ENCODE data around the gene ZNF775. TPM values are rescaled to one million over a fixed set of nuclear protein-coding genes. Genes with fewer than 3 reads are reported as not detected.

ZNF775 gene
- total and polyA plus RNA-seq, 2 of the 13 experiments (the other 11 are each of a cell fraction or from before 2014, with no cell fraction given): 3.1 to 3.2 TPM

DNA sequence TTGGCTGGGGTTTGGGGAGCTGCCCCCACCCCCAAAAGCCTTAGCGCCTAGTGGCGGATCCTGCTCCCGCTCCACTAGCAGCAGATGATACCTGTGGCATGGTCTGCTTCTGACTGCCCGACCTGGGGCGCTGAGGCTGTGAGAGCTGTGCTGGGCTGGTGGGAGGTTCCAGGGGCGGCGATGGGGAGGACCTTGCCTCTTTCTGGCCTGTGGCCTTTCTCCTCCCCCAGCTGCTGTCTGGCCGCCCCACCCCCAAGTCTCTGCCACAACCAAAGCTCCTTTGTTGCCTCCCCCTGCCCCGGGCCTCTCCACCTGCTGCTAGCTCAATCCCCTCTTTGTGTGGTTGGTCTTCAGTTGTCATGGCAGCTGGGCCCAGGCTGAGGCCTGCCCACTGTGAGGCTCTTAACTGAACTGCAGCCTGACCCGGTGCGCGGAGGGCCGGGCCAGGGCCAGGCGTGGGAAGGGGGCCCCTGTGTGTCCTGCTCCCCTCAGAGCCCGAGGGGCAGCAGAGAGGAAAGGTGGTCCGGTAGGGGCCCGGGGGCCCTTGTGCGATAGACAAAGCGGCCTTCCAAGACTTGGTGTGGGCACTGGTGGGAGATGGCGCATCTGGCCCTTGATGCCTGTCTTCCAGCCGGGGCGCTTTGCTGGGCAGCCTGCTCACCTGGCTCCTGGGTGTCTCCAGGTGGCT, 4.7 kb downstream of the ZNF775 start (continued):
- 0 out of 2 replicates have a peak, but pooled peaks have one; percentile 31 for TF ChIP-seq AKNA (CRISPR knock-in tag; IDR thresholded peaks at IDR 0.05; ENCODE audit: borderline replicate concordance)
- peak; percentile 87 for TF ChIP-seq RFX3 (CRISPR knock-in tag; IDR thresholded peaks at IDR 0.05)
- 0 out of 2 replicates have a peak, but pooled peaks have one; percentile 38 for TF ChIP-seq BRCA1 (CRISPR knock-in tag; IDR thresholded peaks at IDR 0.05)
- TF ChIP-seq GATAD2A (CRISPR knock-in tag; IDR thresholded peaks at IDR 0.05): peak; percentile 64
- peak; percentile 58 for TF ChIP-seq ASH2L (IDR thresholded peaks at IDR 0.05; ENCODE audit: insufficient read length, low read depth, low read length)
- TF ChIP-seq STAT6 (CRISPR knock-in tag; IDR thresholded peaks at IDR 0.05; ENCODE audit: borderline replicate concordance): no peak
- no peak for TF ChIP-seq GLI4 (CRISPR knock-in tag; IDR thresholded peaks at IDR 0.05; ENCODE audit: borderline replicate concordance)
- TF ChIP-seq, protein P1, sequence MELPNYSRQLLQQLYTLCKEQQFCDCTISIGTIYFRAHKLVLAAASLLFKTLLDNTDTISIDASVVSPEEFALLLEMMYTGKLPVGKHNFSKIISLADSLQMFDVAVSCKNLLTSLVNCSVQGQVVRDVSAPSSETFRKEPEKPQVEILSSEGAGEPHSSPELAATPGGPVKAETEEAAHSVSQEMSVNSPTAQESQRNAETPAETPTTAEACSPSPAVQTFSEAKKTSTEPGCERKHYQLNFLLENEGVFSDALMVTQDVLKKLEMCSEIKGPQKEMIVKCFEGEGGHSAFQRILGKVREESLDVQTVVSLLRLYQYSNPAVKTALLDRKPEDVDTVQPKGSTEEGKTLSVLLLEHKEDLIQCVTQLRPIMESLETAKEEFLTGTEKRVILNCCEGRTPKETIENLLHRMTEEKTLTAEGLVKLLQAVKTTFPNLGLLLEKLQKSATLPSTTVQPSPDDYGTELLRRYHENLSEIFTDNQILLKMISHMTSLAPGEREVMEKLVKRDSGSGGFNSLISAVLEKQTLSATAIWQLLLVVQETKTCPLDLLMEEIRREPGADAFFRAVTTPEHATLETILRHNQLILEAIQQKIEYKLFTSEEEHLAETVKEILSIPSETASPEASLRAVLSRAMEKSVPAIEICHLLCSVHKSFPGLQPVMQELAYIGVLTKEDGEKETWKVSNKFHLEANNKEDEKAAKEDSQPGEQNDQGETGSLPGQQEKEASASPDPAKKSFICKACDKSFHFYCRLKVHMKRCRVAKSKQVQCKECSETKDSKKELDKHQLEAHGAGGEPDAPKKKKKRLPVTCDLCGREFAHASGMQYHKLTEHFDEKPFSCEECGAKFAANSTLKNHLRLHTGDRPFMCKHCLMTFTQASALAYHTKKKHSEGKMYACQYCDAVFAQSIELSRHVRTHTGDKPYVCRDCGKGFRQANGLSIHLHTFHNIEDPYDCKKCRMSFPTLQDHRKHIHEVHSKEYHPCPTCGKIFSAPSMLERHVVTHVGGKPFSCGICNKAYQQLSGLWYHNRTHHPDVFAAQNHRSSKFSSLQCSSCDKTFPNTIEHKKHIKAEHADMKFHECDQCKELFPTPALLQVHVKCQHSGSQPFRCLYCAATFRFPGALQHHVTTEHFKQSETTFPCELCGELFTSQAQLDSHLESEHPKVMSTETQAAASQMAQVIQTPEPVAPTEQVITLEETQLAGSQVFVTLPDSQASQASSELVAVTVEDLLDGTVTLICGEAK (IDR thresholded peaks at IDR 0.05): no peak
- TF ChIP-seq, protein P1 (CRISPR knock-in tag; IDR thresholded peaks at IDR 0.05): peak; percentile 50
- peak; percentile 35 for TF ChIP-seq HNRNPH1 (optimal IDR thresholded peaks at IDR 0.05; ENCODE audit: low read depth, low read length)
- TF ChIP-seq KDM2A (CRISPR knock-in tag; IDR thresholded peaks at IDR 0.05; ENCODE audit: borderline replicate concordance, low read depth): peak; percentile 63; the same call in 1 of the 2 replicates
- TF ChIP-seq NPAS2 (CRISPR knock-in tag; IDR thresholded peaks at IDR 0.05; ENCODE audit: borderline replicate concordance): no peak
